DLD1 (cell line): Measurements from ENCODE around the gene FAM131C.

Experiments
- in situ Hi-C: cut with HindIII; loops from 2 replicates; pipeline ENCODE4 v1.10.0; 2017; ENCODE audit warnings: low sequenced_read_pairs

FAM131C gene

DNA sequence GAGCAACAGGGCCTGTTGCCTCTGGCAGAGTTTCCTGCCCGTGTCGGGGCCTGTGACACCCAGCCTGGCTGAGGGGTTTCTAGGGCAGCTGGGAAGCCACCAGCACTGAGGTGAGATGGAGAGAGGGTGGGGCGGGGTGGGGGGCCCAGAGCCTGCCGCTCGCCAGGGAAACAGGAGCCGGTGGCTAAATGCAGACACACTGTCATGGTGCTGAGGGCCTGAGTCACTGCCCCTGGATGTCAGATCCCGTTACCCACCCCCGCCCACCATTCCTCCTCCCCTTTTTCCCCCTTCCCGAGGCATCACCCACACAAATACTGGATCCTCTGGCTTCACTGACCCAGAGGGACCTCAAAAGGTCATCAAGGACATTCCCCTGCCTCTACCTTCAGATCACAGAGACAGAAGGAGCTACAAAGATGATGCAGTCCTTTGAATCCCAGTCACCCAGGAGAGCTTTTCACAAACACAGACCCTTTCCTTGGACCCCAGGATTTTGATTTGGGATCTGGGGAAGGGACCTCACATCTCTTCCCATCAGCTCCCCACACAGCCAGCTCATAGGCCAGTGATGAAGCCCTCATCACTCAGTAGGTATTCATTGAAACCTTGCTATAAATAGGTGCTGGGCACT lies 53.7 kb downstream of the FAM131C start:
- in situ Hi-C loops: no loop called here

GRCh38 chr1:16018749-16019643 lies 54.5 kb downstream of the FAM131C start:
- in situ Hi-C loops: no loop called here

DNA sequence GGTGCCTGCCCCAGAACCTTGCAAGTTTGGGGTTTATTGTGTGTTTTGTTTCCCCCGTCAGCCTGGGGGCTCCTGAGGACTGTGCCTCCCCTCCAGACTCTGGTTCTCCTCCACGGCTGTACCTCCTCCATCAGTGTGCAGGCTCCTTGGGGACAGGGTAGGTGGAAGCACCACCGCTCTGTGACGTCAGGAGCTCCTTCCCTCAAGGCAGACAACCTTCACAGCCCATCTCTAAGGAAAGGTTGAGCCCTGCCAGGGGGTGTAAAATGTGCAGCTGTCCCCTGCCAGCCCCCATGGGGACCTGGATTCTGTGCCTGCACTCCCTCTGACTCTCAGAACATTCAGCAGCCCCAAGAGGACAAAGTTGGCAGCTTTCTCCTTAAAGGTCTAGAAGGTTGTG lies 55.1 kb downstream of the FAM131C start:
- in situ Hi-C loops: no loop called here

- in situ Hi-C loops: no loop called here
Measured at GRCh38 chr1:16017461-16018303, 55.8 kb downstream of the FAM131C start, which contains the start of gene HSPB7. Gene HSPB7 (minus strand): TSS chr1:16018043. CDS start chr1:16017963, 80 bp downstream.

DNA sequence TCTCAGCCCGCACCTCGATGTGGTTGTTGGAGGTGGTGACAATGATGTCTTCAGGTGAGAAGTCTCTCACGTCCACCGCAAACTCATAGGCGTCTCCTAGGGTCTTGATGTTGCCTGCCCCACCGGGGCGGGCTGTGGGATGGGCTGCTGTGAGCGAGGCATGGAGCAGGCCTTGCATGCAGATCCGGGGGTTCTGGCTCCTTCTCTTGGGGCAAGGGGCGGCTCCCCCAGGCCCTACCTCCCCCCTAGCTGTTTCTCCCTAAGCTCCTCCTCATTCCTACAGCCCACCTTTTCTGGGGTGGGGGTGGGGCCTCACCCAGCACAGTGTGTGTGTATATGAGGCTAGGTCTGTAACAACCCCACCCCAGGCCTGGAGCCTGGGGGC lies 56.4 kb downstream of the FAM131C start:
- in situ Hi-C loops: no loop called here

DNA sequence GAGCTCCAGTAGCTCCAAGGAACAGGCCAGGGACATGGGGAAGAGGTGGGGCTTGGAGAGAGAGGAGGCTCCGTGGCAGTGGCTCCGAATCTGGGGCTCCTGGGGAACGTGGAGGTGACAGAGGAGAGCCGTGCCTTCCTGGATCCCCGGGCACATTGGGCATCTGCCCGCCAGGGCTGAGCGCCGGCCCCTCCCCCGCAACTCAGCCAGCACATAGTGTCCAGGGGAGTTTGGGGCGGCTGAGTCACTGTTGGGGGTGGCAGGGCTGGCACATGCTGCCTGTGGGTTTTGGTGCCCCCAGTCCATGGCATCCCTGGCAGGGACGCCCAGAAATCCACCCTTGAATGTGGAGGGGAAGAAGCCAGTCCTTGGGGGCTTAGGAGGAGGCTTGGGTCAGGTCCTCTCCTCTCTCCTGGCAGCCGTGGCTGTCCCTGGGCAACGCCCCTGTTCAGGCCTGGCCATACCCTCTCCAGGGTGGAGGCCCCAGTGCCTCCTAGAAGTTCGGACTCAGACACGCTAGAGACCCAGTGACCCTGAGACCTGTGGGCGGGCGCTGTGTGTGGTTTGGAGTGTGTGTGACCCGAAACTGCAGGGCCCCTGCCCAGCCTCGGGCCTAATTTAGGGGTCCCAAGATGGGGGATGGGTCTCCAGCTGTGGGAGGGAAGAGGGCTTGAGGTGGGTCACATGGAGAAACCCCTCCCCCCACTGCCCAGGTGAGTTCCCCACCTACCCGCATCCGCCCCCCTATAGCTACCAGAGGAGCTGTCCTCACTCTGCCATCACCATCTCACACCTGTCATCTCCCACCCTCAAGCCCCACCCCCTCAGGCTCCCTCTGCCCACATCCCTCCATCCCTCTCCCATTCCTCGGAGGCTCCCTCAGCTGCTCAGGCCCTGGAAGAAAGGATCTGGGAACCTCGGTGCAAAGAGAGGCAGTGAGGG lies 57.2 kb downstream of the FAM131C start:
- in situ Hi-C loops: no loop called here

DNA sequence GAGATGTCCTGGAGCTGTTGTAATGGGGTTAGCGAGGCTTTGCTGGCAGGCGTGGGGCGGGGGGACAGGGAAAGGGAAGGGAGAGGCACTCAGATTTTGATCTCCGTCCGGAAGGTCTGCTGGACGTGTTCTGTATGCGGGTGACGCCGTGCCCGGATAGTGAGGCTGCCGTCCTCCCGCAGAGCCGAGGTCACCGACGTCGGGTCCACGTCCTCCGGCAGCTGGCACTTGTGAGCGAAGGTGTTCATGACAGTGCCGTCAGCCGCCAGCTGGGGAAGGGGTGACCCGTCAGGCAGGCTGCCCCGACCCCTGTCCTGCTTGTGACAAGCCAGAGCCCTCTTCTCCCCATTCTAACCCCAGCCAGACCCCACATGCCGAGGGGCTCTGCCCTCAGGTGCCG lies 58.0 kb downstream of the FAM131C start:
- in situ Hi-C loops: no loop called here

DNA sequence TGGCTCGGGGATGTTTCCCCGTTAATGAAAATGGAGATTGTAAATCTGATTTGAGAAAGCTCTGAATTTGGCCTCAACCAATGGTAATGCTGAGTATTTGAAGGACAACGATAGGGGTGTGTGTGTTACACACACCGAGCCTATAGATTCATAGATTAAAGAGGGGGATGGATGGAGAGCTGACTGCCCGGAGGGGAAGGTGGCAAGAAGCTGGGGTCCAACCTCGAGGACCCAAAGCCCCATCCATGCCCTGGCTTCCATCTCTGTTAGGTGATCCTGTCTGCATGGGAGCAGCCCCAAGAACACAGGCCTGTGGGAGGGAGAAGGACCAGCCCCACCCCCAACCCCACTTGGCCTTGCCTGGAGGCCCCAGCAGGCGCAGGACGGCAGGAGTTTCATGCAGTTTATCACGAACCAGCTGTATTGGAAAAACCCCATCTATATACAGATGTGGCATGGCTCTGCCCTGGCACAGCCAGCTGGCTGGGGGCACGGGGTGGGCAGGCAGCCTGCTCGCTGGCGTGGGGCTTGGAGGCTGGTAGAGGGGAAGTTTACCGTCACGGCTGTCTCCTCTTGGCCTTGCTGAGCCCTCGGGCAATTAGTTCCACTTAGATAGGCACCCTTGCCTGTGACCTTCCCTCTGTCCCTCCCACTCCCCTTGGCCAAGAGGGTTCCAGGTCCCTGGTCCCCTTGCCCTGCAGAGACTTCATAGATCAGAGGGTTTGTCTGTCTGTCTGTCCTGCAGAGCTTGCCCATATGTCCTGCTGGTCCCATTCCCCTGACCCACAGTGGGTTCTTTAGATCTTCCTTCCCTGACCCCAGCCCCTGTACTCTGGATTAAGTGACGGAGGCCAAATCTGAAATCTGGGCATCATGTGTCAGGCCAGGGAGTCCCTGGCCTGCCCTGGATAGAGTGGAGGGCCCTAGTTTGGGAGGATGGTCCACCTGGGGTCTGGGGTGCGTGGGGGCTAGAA lies 58.7 kb downstream of the FAM131C start:
- in situ Hi-C loops: no loop called here

GRCh38 chr1:16013908-16014258 lies 59.6 kb downstream of the FAM131C start:
- in situ Hi-C loops: no loop called here

DNA sequence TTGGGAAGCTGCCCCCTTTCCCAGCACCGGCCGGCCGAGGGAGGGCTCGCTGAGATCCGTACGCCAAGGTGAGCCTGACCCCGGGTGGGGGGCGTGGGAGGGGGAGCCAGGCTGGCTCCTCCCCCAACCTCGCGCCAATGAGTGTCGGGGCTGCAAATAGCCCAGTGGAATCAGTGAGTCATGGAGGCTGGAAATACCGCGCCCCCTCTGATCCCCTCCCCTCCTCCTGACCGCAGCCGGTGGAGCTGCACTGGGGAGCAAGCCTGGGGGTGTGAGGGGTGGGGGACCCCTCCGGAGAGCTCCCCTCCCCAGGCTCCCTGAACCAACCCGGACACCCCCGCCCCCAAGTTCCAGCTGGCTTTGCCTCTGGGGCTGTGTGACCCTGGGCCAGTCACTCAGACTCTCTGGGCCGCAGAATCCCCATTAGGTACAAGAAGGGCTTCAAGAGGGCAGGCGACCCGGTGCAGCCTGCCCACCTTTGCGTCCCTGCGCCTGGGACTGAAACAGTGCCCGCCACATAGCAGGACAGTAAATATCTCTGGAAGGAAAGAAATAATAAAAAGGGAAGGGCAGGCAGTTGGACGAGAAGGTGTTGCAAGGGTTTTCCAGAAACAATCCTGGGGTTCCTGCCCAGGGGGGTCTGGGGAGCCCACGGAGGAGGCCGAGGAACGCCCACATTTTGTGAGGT lies 60.1 kb downstream of the FAM131C start:
- in situ Hi-C loops: no loop called here

- in situ Hi-C loops: no loop called here
Measured at GRCh38 chr1:16012590-16013219, 60.7 kb downstream of the FAM131C start.

DNA sequence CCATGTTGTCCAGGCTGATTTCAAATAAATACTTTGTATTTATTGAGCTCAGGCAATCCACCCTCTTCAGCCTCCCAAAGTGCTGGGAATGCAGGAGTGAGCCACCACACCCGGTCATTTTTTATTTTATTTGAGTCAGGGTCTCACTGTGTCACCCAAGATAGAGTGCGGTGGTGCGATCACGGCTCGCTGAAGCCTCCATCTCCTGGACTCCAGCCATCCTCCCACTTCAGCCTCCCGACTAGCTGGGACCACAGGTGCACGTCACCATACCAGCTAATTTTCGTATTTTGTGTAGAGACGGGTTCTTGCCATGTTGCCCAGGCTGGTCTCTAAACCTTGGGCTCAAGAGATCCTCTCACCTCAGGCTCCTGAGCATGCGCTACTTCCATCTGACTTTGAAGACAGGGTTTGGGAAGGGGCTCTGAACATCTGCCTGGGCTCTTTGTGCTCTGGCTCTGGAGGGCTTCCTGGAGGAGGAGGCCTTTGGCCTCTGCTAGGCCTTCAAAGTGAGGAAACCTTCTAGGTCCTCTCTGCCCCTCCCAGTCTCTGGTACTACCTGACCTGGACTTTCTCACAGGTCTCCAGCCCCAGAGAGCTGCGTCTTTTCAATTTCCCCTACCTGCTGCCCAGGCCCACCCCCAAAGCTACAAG lies 61.4 kb downstream of the FAM131C start:
- in situ Hi-C loops: no loop called here

- in situ Hi-C loops: no loop called here
Measured at GRCh38 chr1:16010837-16011236, 62.6 kb downstream of the FAM131C start.

DNA sequence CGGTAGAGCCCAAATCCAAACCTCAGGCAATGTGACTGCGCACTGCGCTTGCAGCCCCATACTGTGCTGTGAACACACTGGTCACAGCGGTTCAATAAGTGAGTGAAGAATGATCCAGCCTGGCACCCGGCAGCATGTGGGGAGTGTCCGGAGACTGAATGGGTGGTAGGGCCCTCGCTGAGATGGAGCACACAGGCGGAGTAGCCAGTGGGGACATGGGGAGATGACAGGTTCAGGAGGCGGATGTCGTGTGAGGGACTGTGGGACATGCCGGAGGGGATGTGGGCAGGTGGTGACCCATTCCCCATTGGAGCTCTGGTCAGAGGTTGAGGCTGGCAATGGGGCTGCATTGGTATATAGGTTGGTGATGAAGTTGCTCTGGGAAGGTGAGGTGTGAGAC lies 63.8 kb downstream of the FAM131C start:
- in situ Hi-C loops: no loop called here

DNA sequence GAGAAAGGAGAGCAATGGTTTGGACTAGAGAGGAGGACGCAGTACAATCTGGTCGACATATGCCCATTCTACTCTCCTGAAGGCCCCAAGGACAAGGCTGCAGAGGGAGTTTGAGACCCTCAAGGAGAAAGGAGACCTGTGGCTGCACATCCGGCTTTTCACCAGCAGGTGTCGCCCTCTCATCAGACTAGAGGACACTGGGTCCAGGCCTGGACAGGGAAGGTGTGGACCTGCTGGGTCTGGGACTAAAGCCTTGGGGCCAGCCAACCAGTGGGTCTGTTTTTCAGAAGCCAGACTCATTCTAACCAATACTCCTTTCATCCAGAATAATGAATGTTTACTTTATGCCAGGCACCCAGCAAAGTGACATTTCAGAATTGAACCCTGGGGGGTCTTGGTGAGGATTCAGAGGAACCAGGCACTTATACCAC lies 64.4 kb downstream of the FAM131C start:
- in situ Hi-C loops: no loop called here
